SU-DHL-6 (cell line): ENCODE measurements around the gene RBMS2.

ENCODE experiments used
- CTCF ChIP-seq: fragments of 200-600 bp; sonication (generic); IDR thresholded peaks from one replicate; pipeline ENCODE4 v1.5.1; 2017; ENCODE audit warnings: antibody characterized with exemption, mild to moderate bottlenecking, low read length, moderate library complexity; ENCODE audit not compliant: insufficient read depth, poor library complexity, severe bottlenecking
- EZH2phosphoT487 ChIP-seq: fragments of 200-600 bp; sonication (generic), shearing (Covaris generic); conservative IDR thresholded peaks from 2 replicates; pipeline ENCODE4 v1.6.1; 2018; ENCODE audit warnings: mild to moderate bottlenecking, antibody characterized with exemption, low read length, moderate library complexity, mixed read lengths

GRCh38 chr12:56490360-56490759 is 31.3 kb upstream of the RBMS2 start:
- TF ChIP-seq CTCF: no peak
- TF ChIP-seq EZH2phosphoT487: no peak
